VCaP (cell line): ENCODE data around the gene ZCCHC8.
A peak's percentile ranks its signal among the peaks of the same experiment; 100 is the strongest.

ENCODE experiments used
- H3K27ac ChIP-seq: fragments of 450-650 bp; 2 replicates; pipeline ENCODE4 v1.5.1; 2017
- CTCF ChIP-seq: fragments of 450-650 bp; conservative IDR thresholded peaks from 2 replicates; pipeline ENCODE4 v1.5.1; 2017; ENCODE audit warnings: mild to moderate bottlenecking, moderate library complexity

ZCCHC8 gene

GRCh38 chr12:122422730-122423257 lies 77.9 kb downstream of the ZCCHC8 start:
- TF ChIP-seq CTCF, result no peak
- peak overlapping the region; percentile 96 for H3K27ac ChIP-seq

- peak; percentile 67 for TF ChIP-seq CTCF
- H3K27ac ChIP-seq, result peak within 1 kb of the TSS; percentile 96
These were observed 78.7 kb downstream of the ZCCHC8 start, which contains the start of gene CLIP1 for GRCh38 chr12:122421821-122422729. Gene CLIP1, minus strand, starts transcription at chr12:122422669. Its CDS starts 42,217 bp downstream, at chr12:122380452.
